GM12878 (cell line): ENCODE data around the gene SRM. TPM values are rescaled to one million over a fixed set of nuclear protein-coding genes. Genes with fewer than 3 reads are reported as not detected.

Source experiments
- BACH1 ChIP-seq: fragments of 450-650 bp; IDR thresholded peaks from 2 replicates; pipeline ENCODE4 v1.6.1; 2017; ENCODE audit warnings: mild to moderate bottlenecking, borderline replicate concordance
- CEBPB ChIP-seq, 2 experiments: fragments of 150-350 bp in 1 of 2; IDR thresholded peaks; 2 replicates each; pipeline ENCODE4 v1.6.1; 2012 to 2014; ENCODE audit warnings: low read depth in 2 of 2, low read length in 2 of 2, borderline replicate concordance in 1 of 2, inconsistent platforms in 1 of 2
- CREM ChIP-seq: IDR thresholded peaks from 2 replicates; pipeline ENCODE4 v1.6.1; 2014; ENCODE audit warnings: antibody characterized with exemption, low read depth
- E2F4 ChIP-seq: IDR thresholded peaks from 2 replicates; pipeline ENCODE4 v1.6.1; 2012; ENCODE audit warnings: low read depth, low read length, improper control_type of control experiment
- EP300 ChIP-seq, 2 experiments: fragments of 150-350 bp in 1 of 2; IDR thresholded peaks; 2 replicates each; pipeline ENCODE4 v1.6.1; 2011 to 2012; ENCODE audit warnings: low read depth in 2 of 2, low read length in 2 of 2, borderline replicate concordance in 1 of 2, improper control_type of control experiment in 1 of 2, inconsistent platforms in 1 of 2; ENCODE audit not compliant: control insufficient read depth in 1 of 2
- ETV6 ChIP-seq, 2 experiments: fragments of 450-650 bp in 1 of 2; IDR thresholded peaks in 1 of 2; conservative IDR thresholded peaks in 1 of 2; 2 replicates each; pipeline ENCODE4 v1.6.1; 2014; ENCODE audit warnings: antibody characterized with exemption in 1 of 2, borderline replicate concordance in 1 of 2, low read depth in 1 of 2, mild to moderate bottlenecking in 1 of 2, moderate library complexity in 1 of 2
- EZH2 ChIP-seq: IDR thresholded peaks from 2 replicates; pipeline ENCODE4 v1.6.1; 2012; ENCODE audit warnings: low read depth, mild to moderate bottlenecking, control low read depth, inconsistent platforms, low read length, borderline replicate concordance; ENCODE audit not compliant: control insufficient read depth
- FOXM1 ChIP-seq: IDR thresholded peaks from 2 replicates; pipeline ENCODE4 v1.6.1; 2012; ENCODE audit warnings: low read depth, mild to moderate bottlenecking, inconsistent platforms, low read length, moderate library complexity
- JUND ChIP-seq: IDR thresholded peaks from 2 replicates; pipeline ENCODE4 v1.6.1; 2012; ENCODE audit warnings: low read depth, mild to moderate bottlenecking, low read length, improper control_type of control experiment, moderate library complexity
- KDM1A ChIP-seq: fragments of 200-600 bp; sonication (generic); IDR thresholded peaks from 2 replicates; pipeline ENCODE4 v1.6.1; 2016; ENCODE audit warnings: borderline replicate concordance
- LARP7 ChIP-seq: fragments of 450-650 bp; IDR thresholded peaks from 2 replicates; pipeline ENCODE4 v1.6.1; 2017; ENCODE audit warnings: mild to moderate bottlenecking
- MTA2 ChIP-seq: fragments of 450-650 bp; IDR thresholded peaks from 2 replicates; pipeline ENCODE4 v1.6.1; 2016; ENCODE audit warnings: low read depth, mild to moderate bottlenecking, moderate library complexity
- MXI1 ChIP-seq: fragments of 150-350 bp; IDR thresholded peaks from 2 replicates; pipeline ENCODE4 v1.6.1; 2011; ENCODE audit warnings: low read depth, mild to moderate bottlenecking, inconsistent platforms, low read length, improper control_type of control experiment
- NFIC ChIP-seq: IDR thresholded peaks from 2 replicates; pipeline ENCODE4 v1.6.1; 2012; ENCODE audit warnings: low read depth, mild to moderate bottlenecking, inconsistent platforms, low read length, moderate library complexity
- NFXL1 ChIP-seq: fragments of 450-650 bp; IDR thresholded peaks from 2 replicates; pipeline ENCODE4 v1.6.1; 2017; ENCODE audit warnings: antibody characterized with exemption, mild to moderate bottlenecking, borderline replicate concordance
- POU2F2 ChIP-seq: IDR thresholded peaks from 3 replicates; pipeline ENCODE4 v1.6.1; 2011; ENCODE audit warnings: low read depth, mild to moderate bottlenecking, low read length, borderline replicate concordance
- RFX5 ChIP-seq: IDR thresholded peaks from 2 replicates; pipeline ENCODE4 v1.6.1; 2011; ENCODE audit warnings: low read depth, low read length, improper control_type of control experiment
- RUNX3 ChIP-seq: IDR thresholded peaks from 2 replicates; pipeline ENCODE4 v1.6.1; 2012; ENCODE audit warnings: low read length, inconsistent platforms
- SIX5 ChIP-seq: IDR thresholded peaks from 2 replicates; pipeline ENCODE4 v1.6.1; 2011; ENCODE audit warnings: mild to moderate bottlenecking, low read depth, low read length, moderate library complexity; ENCODE audit not compliant: severe bottlenecking
- SMAD1 ChIP-seq: fragments of 450-650 bp; IDR thresholded peaks from 2 replicates; pipeline ENCODE4 v1.6.1; 2018; ENCODE audit warnings: mild to moderate bottlenecking, low read depth; ENCODE audit not compliant: partially characterized antibody
- SMC3 ChIP-seq: IDR thresholded peaks from 2 replicates; pipeline ENCODE4 v1.6.1; 2011; ENCODE audit warnings: low read length, improper control_type of control experiment, borderline replicate concordance
- TBL1XR1 ChIP-seq: IDR thresholded peaks from 2 replicates; pipeline ENCODE4 v1.6.1; 2012; ENCODE audit warnings: low read depth, low read length, improper control_type of control experiment
- ZNF207 ChIP-seq: fragments of 450-650 bp; IDR thresholded peaks from 2 replicates; pipeline ENCODE4 v1.6.1; 2014; ENCODE audit warnings: antibody characterized with exemption, mild to moderate bottlenecking, borderline replicate concordance
- polyA plus RNA-seq, 11 experiments: library from polyadenylated mRNA; depleted of rRNA in 4 of 11; unstranded in 6 of 11; stranded (reverse) in 5 of 11; fragments of >200 nt; fragmentation: Nextera tagmentation in 4 of 11; fragmentation: Illumina TruSeq in 1 of 11; extraction: Ambion mirVana in 4 of 11; extraction: Trizol in 1 of 11; gene quantifications; 1 replicate in 1 of 11; 2 replicates in 10 of 11; pipeline versions ENCODE4 v1.2.1 to v1.2.3, GENCODE V29; 2011 to 2016; ENCODE audit warnings: inconsistent platforms in 2 of 11, missing spikeins in 2 of 11, low read depth in 1 of 11
- total RNA-seq, 4 experiments: library from RNA; depleted of rRNA in 3 of 4; stranded (reverse); fragments of >200 nt in 3 of 4; fragmentation: Illumina TruSeq in 1 of 4; extraction: Trizol in 1 of 4; gene quantifications; 2 replicates each; pipeline versions ENCODE4 v1.2.1 to v1.2.3, GENCODE V29; 2013 to 2021
- TF ChIP-seq, protein P1 (sequence below): fragments of 450-650 bp; conservative IDR thresholded peaks from 2 replicates; pipeline ENCODE4 v1.6.1; 2017; ENCODE audit warnings: mild to moderate bottlenecking, moderate library complexity
- TF ChIP-seq, protein P2 (sequence below): fragments of 150-350 bp; IDR thresholded peaks from 2 replicates; pipeline ENCODE4 v1.6.1; 2016; ENCODE audit warnings: low read depth, low read length

The SRM gene
- total and polyA plus RNA-seq, 10 of the 15 experiments (the other 5 are each of a cell fraction or from before 2014, with no cell fraction given): 16.7 to 255 (median 81.2) TPM

- TF ChIP-seq ZNF207 (no peak), NFXL1 (no peak), SMAD1 (peak; percentile 77), RUNX3 (peak; percentile 99), NFIC (peak; percentile 79; the same call in 1 of the 2 replicates), SMC3 (no peak), EZH2 (no peak), KDM1A (no peak), LARP7 (0 out of 2 replicates have a peak, but pooled peaks have one; percentile 13), CREM (peak; percentile 61), RFX5 (no peak), EP300 (IDR thresholded peaks at IDR 0.05; ENCODE audit: borderline replicate concordance in 1 of 2, control insufficient read depth in 1 of 2, low read depth in 2 of 2, low read length in 2 of 2) (peak; percentile 84 to 88), E2F4 (no peak), CEBPB (IDR thresholded peaks at IDR 0.05; ENCODE audit: borderline replicate concordance in 1 of 2, low read depth in 2 of 2, low read length in 2 of 2) (no peak), FOXM1 (peak; percentile 75; the same call in 1 of the 2 replicates), SIX5 (no peak), ETV6 (conservative IDR thresholded peaks at IDR 0.05 in 1 of 2, IDR thresholded peaks at IDR 0.05 in 1 of 2; ENCODE audit: borderline replicate concordance in 1 of 2, low read depth in 1 of 2) (peak in 1 of 2 experiments; percentile 36; a peak in 1 of 4 replicates), BACH1 (peak; percentile 93), JUND (peak; percentile 62; the same call in 1 of the 2 replicates), MTA2 (peak; percentile 99), MXI1 (peak; percentile 93), POU2F2 (peak; percentile 67; the same call in 1 of the 3 replicates), TBL1XR1 (peak; percentile 65; the same call in 1 of the 2 replicates)
- TF ChIP-seq, protein P1, sequence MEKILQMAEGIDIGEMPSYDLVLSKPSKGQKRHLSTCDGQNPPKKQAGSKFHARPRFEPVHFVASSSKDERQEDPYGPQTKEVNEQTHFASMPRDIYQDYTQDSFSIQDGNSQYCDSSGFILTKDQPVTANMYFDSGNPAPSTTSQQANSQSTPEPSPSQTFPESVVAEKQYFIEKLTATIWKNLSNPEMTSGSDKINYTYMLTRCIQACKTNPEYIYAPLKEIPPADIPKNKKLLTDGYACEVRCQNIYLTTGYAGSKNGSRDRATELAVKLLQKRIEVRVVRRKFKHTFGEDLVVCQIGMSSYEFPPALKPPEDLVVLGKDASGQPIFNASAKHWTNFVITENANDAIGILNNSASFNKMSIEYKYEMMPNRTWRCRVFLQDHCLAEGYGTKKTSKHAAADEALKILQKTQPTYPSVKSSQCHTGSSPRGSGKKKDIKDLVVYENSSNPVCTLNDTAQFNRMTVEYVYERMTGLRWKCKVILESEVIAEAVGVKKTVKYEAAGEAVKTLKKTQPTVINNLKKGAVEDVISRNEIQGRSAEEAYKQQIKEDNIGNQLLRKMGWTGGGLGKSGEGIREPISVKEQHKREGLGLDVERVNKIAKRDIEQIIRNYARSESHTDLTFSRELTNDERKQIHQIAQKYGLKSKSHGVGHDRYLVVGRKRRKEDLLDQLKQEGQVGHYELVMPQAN: peak; percentile 52; the same call in 1 of the 2 replicates
- TF ChIP-seq, protein P2, sequence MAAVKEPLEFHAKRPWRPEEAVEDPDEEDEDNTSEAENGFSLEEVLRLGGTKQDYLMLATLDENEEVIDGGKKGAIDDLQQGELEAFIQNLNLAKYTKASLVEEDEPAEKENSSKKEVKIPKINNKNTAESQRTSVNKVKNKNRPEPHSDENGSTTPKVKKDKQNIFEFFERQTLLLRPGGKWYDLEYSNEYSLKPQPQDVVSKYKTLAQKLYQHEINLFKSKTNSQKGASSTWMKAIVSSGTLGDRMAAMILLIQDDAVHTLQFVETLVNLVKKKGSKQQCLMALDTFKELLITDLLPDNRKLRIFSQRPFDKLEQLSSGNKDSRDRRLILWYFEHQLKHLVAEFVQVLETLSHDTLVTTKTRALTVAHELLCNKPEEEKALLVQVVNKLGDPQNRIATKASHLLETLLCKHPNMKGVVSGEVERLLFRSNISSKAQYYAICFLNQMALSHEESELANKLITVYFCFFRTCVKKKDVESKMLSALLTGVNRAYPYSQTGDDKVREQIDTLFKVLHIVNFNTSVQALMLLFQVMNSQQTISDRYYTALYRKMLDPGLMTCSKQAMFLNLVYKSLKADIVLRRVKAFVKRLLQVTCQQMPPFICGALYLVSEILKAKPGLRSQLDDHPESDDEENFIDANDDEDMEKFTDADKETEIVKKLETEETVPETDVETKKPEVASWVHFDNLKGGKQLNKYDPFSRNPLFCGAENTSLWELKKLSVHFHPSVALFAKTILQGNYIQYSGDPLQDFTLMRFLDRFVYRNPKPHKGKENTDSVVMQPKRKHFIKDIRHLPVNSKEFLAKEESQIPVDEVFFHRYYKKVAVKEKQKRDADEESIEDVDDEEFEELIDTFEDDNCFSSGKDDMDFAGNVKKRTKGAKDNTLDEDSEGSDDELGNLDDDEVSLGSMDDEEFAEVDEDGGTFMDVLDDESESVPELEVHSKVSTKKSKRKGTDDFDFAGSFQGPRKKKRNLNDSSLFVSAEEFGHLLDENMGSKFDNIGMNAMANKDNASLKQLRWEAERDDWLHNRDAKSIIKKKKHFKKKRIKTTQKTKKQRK: no peak
Measured at GRCh38 chr1:11062965-11063401, 3.2 kb upstream of the SRM start (continued).
